GM18861 (cell line): Measurements from ENCODE around the gene EPB41L5.
"Not testable (repeated sequence)": the region's sequence is repeated elsewhere in the genome, so short reads cannot be mapped to it uniquely, and the experiment has no call there.

ENCODE experiments used
- ATAC-seq: cut with Tn5 transposase; IDR thresholded peaks from one replicate; pipeline ENCODE4 v1.9.1; 2021; ENCODE audit not compliant: unreplicated experiment

Gene EPB41L5

DNA sequence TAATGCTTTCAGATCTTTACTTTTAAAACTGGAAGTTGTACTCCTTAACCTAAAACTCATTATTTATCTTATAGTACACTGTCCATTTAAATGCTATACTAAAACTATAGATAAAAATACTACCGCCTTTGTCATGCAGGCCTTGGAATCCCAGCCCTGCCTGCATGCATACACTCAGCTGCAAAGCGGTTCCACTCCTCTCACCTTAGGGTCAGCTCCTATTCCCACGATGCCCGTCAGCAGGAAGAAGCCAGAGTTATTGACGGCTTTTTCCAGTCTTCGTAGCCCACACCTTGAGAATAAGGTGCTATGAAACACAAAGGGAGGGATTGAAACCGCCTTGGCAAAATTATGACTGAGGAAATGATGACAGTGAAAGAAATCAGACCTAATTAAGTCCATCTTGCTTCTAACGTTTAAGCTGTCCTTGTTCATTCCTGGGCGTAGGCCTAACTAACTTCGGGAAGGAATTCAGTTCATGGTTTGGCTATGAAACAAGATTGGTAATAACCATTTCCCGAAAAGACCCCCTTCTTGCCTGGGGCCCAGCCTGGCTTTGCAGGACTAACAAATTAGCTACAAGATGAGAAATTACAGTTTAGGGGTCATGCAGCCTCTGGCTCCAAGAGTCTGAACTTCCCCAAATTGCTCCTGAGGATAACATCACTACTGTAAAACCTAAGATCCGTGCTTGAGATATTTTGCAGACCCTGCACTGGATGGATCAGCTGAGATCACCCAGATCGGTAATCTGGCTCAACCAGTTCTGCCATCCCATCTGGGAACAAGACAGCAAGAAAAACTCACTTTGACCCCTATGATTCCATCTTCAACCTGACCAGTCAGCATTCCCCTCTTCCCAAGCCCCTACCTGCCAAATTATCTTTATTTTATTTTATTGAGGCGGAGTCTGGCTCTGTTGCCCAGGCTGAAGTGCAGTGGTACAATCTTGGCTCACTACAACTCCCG, 17.1 kb downstream of the EPB41L5 start:
- ATAC-seq: no peak

- no peak for ATAC-seq
Observed at GRCh38 chr2:120032297-120032696, 19.4 kb downstream of the EPB41L5 start.

DNA sequence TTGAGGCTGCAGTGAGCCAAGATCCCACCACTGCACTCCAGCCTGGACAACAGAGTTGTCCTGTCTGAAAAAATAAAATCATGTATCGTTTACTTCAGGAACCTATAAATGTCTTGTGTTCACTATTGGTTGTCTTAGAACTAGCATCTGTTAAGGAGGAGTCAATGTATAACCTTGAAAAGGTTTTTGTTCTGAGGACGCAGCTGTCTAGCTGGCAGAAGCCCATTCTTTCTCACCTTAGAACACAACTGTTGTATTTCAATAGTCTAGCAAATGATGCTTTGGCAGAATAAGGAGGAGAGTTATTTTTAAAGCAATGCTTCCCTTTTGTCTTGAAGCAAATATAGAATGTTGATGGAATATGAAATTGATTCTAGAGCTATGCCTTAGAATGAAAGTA, 21.1 kb downstream of the EPB41L5 start:
- ATAC-seq: no peak

GRCh38 chr2:120034621-120035020, 21.7 kb downstream of the EPB41L5 start:
- ATAC-seq: no peak

DNA sequence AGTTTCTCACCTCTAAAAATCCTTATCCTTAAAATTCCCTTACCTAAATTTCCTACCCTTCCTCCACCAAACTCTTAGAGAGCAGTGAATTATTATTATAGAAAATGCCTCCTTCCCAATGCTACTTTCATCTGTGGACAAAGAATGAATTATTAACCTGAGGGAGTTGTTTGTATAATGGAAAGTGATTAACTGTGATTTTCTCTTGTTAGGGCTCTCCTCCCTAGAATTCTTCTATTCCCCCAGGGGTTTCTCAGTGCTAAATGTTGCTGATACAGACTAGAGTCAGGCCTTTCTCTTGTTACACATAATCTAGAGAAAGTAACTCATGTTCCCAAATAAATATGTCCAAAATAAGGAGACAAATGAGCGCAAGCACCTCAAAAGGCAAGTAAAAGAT, 23.3 kb downstream of the EPB41L5 start:
- ATAC-seq: no peak

GRCh38 chr2:120037995-120038541, 25.2 kb downstream of the EPB41L5 start:
- no peak for ATAC-seq

- ATAC-seq: no peak
Observed at GRCh38 chr2:120042359-120042758, 29.5 kb downstream of the EPB41L5 start.

DNA sequence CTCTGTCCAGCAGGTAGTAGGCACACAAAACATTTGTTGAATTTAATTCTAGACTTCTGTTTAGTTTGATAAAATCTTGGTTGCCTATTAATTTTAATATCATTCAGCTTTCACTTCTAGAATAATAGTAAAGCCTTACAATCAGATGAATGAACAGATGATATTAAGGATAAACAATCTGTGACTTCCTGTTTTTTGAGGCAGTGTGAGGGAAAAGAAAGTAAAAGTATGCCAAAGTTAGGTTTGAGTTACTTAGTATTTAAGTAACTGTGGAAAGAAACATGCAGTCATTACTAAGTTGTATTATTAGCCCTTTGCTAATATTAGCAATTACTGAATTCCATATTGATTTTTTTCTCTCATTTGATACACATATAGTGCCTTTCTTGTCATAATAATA, 31.5 kb downstream of the EPB41L5 start:
- no peak for ATAC-seq

DNA sequence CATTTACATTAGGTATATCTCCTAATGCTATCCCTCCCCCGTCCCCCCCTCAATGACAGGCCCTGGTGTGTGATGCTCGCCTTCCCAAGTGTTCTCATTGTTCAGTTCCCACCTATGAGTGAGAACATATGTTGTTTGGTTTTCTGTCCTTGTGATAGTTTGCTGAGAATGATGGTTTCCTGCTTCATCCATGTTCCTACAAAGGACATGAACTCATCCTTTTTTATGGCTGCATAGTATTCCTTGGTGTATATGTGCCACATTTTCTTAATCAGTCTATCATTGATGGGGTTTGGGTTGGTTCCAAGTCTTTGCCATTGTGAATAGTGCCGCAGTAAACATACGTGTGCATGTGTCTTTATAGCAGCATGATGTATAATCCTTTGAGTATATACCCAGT, 32.9 kb downstream of the EPB41L5 start:
- ATAC-seq: not testable (repeated sequence)

GRCh38 chr2:120046252-120046651, 33.4 kb downstream of the EPB41L5 start:
- ATAC-seq: not testable (repeated sequence)

DNA sequence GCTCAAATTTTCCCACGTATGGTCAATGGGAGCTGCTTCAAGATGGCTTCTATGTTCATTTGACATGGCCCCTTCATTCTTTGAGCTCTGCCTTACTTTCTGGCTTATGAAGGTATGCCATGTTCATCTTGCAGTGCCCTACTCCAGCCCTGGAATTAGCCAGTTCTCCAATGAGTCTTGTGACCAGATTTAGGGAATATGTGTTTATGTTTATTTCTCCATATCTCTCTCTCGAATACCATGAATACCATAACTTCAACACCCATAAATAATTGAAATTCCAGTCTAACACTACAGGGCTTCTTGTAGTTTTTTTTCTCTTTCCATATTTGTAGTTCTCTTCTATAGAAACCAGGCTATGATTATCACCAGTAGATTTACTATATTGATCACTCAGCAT, 39.7 kb downstream of the EPB41L5 start:
- no peak for ATAC-seq

DNA sequence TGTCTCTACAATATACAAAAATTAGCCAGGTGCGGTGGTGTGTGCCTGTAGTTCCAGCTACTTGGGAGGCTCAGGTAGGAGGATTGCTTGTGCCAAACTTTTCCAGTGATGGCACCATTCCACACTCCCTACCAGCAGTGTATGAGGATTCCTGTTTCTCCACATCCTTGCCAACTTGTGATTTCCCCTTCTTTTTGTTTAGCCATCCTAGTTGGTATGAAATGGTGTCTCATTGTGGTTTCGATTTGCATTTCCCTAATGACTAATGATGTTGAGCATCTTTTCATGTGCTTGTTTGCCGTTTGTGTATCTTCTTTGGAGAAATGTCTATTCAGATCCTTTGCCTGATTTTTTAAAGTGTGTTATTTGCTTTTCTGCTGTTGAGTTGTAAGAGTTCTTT, 41.0 kb downstream of the EPB41L5 start:
- ATAC-seq: no peak

- ATAC-seq: no peak
Observed at GRCh38 chr2:120059483-120059882, 46.6 kb downstream of the EPB41L5 start.

DNA sequence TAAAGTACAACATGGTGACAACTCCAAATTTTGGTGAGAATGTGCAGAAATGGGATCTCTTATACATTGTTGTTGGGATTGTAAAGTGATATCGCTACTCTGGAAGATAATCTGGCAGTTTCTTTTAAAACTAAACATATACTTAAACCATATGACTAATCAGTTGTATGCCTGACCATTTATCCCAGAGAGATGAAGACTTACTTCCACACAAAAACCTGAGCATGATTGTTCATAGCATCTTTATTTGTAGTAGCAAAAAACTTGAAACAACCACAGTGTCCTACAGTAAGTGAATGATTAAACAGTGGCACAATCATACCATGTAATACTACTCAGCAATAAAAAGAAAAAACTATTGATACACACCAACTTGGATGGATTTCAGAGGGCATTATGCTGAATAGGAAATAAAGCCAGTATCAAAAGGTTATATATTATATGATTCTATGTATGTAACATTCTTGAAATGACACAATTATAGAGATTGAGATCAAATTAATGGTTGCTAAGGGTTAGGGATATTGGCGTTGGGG, 47.3 kb downstream of the EPB41L5 start:
- no peak for ATAC-seq

GRCh38 chr2:120064664-120065063, 51.8 kb downstream of the EPB41L5 start:
- ATAC-seq: no peak

DNA sequence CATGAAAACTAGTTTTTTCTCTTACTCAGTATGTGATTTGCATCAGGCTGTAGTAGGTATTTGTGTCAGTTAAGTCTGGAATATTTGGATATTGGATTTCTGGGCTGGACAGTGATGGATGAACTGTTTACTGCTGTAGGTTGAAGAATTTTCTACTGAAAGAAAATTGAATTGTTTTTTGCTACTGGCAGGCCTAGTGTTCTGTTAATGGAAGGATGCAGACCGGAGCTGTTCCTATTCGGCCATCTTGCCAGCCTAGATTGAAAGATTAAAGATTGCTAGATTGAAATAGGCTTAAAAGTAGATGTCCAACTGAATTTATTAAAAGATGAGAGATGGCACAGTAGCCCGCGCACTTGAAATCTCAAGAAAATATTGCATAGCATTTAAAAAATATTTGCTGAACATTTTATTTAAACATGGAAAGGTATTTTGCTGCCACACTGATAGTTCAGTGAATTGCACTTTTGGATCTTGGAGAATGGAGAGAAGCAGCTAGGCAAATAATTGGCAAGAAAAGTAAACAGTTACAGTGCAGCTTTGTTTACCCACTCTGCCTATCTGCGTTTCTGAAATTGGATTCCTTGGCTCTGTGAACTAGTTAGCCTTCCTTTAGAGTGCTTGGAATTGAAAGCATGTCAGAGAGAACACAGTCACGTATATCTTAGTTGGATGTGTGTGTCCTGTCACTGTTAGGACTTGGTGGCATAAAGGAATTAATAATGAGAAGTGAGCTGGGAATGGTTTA, 54.1 kb downstream of the EPB41L5 start:
- no peak for ATAC-seq

- ATAC-seq: not testable (repeated sequence)
Observed at GRCh38 chr2:120068040-120068658, 55.3 kb downstream of the EPB41L5 start.

DNA sequence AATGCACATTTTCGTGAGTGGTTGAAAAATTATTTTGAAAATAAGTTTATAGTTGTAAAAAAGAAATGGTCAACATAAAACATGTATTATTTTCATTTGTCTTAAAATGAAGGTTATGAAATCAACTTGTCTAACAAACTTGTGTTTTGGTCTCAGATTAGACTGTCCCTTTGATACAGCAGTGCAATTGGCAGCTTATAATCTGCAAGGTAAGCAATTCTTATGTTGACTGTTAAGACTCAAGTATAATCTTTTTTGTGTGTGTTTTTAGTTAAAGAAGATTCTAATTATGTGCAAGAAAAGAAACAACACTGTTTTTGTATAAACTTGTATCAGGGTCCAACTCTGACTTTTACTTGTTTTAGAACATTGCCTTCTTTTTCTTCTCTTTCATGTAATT, 62.7 kb downstream of the EPB41L5 start:
- ATAC-seq: no peak

DNA sequence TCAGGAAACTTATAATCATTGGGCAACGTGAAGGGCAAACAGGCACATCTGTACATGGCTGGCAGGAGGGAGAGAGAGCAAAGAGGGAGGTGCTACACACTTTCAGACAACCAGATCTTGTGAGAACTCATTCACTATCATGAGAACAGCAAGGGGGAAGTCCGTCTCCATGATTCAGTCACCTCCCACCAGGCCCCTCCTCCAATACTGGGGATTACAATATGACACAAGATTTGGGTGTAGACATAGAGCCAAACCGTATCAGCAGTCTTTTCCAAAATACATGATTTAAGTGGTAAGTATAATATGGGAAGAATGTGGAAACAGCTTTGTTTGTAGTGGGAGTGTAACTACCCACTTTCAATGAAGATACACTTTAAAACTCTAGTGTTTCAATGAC, 65.0 kb downstream of the EPB41L5 start:
- ATAC-seq: no peak

DNA sequence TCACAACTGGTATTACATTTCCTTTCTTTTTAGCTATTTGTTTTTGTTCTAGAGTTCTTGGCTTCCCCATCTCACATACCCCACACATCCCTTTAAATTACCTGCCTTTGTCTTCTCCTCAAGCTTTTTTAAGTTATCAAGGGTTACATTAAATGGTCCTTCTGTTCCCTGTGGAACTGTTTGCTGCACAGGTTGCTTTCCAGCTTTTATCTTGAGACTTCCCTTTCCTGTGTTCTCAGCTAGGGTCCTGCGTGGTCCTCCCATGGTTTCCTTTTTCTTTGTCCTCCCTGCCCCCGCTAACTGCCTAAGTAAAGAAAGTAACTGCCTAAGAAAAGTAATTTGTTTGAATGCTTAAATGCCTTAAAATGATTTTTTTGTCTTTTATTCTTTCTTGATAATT, 66.8 kb downstream of the EPB41L5 start:
- ATAC-seq: no peak

DNA sequence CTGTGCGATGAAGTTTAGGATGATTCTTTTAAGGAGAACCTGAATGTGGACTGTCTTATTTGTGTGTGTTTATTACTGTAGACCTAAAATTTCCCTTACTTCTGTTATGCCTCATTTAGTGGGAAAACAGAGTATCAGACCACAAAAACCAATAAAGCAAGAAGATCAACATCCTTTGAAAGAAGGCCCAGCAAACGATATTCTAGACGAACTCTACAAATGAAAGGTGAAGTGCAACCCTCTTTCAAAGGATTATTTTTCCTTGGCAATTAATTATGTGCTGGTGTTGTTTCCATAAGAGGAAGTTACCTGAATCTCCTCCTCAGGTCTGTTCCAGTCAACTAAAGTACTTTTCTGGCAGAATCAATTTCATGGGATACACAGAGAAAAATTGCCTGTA, 78.6 kb downstream of the EPB41L5 start:
- no peak for ATAC-seq
